ENCODE data around the gene PBX1.

The PBX1 gene

GRCh38 chr1:164704954-164705353 is 146.0 kb downstream of the PBX1 start:
- no peak for DNase-seq

DNA sequence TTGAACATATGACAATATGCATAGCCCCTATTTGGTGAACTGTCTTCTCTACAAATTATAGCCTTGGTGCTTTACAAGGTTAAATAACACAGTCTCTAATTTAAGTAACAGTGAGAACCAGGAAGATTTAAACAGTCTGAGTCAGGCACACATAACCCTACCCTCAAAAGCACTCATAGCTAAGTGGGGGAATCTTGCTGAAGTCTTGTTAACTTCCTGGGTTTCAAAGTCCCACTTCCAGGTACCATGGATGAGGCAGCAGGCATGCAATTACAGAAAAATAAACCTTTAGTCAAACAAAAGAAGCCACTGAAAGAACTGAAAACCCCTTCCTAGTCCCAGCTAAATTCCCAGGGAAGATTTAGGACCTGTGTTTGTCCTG is 147.6 kb downstream of the PBX1 start:
- DNase-seq: no peak

DNA sequence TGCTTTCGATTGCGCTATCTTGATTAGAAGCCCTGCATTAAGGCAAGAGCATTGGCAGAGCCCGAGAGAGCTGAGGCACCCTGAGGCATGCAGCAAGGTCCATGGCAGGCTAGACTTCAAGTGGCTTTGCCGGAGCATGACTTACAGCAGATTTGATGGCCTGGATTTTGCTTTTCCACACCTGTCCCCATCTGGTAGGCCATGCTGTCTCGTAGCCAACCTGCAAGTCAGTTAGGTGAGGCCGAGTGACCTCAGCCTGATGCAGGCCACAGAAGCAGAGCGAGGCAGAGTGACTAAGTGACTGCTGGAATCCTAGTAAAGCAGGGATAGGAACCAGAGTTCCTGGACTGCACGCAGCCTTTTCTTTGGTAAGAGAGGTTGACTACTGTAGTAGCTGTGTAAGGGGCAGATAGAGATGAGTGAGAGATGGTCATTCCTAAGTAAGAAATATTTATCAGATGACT is 148.9 kb downstream of the PBX1 start:
- no peak for DNase-seq

DNA sequence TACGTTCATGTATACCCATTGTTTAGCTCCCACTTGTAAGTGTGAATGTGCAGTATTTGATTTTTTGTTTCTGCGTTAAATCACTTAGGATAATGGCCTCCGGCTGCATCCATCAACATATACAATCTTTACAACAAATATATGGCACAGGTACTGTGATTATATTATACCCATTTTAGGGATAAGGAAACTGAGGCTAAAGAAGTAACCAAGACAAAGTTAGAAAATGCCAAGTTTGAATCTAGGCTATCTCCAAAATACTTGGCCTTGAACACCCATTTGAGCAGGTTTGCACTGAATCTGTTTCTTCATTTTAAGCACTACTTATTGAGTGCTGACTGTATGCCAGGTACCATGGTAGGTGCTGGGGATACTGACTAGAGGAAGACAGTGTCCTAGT is 149.6 kb downstream of the PBX1 start:
- no peak for DNase-seq

GRCh38 chr1:164709126-164709525 is 150.1 kb downstream of the PBX1 start:
- no peak for DNase-seq

DNA sequence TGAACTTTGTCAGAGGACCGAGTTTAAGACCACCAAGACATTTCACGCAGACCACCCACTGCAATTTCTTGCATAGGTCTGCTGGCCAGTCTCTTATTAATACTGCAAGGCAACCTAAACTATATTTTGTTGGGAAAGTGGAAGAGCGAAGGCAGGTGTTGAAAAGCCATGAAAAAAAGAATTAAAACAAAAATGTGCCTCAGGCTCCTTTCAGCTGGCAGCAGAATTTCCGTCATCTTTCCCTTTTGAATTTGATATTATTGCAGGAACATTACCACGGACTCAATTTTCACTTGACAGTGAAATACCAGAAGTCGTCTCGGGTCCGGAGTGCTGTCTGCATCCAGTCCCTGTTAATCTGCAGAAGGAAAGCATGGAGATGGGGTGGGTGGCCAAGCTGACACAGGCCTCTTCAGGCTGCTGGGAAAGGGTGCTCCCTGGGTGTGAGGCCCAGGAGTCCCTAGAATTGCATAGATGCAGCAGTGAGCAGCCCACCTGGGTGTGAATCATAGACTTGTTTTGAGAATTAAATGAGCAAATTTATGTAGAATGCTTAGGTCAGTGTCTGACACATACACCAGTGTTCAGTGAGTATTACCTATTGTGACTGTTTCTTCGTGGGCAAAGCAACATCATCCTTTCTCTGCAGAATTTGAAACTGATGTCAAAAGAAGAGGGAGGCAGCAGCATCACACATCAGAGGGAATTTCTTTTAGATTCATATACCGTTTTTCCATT is 150.7 kb downstream of the PBX1 start:
- no peak for DNase-seq

DNA sequence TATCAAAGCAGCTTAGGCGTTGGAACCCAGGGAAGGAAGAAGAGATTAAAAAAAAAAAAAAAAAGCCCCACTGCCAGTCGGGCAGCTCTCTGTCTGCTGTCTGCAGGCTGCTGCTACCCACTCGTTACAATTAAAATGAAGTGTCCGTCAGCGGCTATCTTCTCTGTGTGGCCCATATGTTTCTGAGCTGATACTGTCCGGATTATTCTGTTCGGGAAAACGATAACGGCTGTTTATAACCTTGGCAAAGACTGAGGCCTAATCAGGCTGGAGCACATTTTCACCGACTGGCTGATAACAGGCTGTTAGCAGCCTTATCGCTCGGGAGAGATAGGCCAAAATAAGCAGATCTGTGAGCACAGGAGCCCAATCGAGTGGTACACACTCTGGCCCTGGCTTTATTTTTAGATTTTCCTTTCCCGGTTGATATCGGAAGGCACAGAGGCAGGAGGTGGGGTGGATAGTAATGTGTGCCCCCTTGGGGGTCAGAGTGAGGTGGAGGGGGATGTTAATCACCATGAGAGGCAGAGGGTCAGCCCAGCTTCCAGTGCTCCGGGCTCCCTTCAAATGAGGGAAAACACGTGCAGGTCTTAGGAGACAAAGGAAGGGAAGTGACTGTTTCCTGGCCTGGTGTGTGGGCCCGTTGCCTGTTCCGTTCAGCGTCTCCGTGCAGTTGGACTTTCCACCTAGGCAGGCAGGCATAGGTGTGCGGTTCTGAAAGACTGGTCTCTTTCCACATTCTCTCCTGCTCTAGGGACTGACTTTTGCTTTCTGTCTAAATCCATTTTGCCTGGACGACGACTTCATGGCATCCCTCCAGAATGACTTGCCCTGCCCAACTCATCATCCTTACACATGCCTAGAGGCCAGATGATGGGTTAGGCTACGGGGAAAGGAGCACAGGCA is 153.4 kb downstream of the PBX1 start:
- DNase-seq: no peak

- DNase-seq: no peak
These were observed 154.6 kb downstream of the PBX1 start for GRCh38 chr1:164713456-164714207.

GRCh38 chr1:164716992-164717703 is 158.2 kb downstream of the PBX1 start:
- DNase-seq: no peak

GRCh38 chr1:164718821-164719220 is 159.8 kb downstream of the PBX1 start:
- DNase-seq: no peak

- no peak for DNase-seq
These were observed 160.9 kb downstream of the PBX1 start for GRCh38 chr1:164719676-164720439.

- DNase-seq: no peak
These were observed 161.7 kb downstream of the PBX1 start for GRCh38 chr1:164720440-164721227.

DNA sequence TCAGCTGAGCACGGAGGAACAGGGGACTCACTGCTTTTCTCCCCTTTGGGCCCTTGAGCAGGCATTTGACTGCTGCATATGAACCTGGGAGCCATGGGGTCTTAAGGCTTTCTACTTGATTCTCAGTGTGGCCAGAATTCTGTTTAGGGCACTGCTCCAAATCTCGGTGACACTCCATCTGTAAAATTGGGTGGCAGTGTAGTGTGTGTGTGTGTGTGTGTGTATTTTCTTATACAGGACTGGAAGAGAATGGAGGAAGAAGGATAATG is 162.2 kb downstream of the PBX1 start:
- no peak for DNase-seq

- DNase-seq: no peak
These were observed 164.4 kb downstream of the PBX1 start for GRCh38 chr1:164723296-164723798.

- no peak for DNase-seq
These were observed 166.4 kb downstream of the PBX1 start for GRCh38 chr1:164725401-164725800.

GRCh38 chr1:164726235-164726634 is 167.3 kb downstream of the PBX1 start:
- DNase-seq: no peak

GRCh38 chr1:164728719-164729118 is 169.7 kb downstream of the PBX1 start:
- no peak for DNase-seq

DNA sequence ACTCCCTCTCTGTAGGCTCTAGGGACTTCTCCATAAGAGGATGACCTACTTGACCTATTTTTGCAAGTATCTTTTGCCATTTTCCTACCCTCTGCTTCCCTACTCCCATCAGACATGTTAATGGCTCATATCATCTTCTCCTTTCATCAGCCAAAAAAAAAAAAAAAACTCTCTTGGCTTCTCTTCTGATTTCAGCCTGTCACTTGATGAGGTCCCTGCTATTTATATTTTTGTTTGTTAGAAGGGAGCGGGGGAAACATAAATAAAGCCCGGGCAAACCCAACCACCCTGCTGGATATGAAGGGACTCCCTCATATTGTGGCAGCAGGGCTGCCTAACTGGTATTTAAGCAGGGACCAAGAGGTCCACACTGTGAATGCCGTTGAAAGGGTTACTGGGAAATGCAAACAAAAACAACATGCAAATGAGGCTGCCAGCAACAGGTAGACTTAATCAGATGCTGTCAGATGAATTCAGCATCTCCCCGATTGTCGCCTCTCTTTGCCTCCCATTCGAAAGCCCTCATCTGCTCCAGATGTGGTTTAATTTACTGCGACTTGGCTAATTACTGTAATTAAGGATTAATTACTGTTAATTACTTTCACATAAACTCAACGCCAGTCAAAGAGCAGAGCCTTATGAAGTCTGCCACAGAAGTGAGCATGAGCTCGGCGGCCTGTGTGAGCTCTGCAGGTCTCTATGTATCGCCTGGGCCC is 172.3 kb downstream of the PBX1 start:
- DNase-seq: no peak

- DNase-seq: no peak
These were observed 174.1 kb downstream of the PBX1 start for GRCh38 chr1:164733070-164733469.

DNA sequence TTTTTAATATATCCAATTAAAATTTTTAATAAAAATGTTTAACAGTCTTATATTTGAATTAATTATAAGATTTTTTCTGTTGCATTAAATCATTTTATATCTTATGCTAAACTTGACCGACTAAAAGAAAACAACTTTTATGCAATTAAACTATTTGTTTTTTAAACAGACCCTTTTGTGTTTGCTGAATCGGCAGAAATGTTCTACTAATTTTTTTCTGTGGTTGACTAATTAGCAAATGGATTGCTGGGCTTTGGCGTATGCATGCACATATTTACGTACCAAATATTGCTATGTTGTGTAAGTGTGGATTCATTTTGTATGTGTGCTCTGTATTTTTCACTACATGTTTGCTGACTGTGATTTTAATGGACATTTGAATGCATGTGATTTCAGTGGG is 174.8 kb downstream of the PBX1 start:
- no peak for DNase-seq

Measured in CD4-positive, alpha-beta T cell treated with Interleukin-10 for 1 hour (primary cell).